ENCODE data around the gene PDE4B. TPM values are rescaled to one million over a fixed set of nuclear protein-coding genes. Genes with fewer than 3 reads are reported as not detected.

The PDE4B gene
- total and polyA plus RNA-seq, 9 of the 15 experiments (the other 6 are each of a cell fraction or from before 2014, with no cell fraction given) = 0.09 TPM; not detected in 8

DNA sequence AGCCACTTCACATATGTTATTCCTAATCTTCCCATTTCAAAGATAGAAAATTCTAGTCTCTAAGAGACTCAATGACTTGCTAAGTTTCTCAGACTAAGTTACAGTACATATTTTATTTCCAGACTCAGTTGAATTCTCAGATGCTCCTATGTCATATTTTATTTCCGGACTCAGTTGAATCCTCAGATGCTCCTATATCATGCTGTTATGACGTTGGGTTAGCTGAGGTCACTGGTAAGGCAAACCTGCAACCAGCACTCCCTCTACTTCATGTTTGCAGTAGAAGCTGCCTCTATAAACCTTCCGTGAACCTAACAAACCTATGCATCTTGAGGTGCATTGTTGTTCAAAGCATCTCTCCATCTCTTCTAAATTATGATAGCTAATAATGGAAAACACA is 554.2 kb downstream of the PDE4B start (continued):
- TF ChIP-seq, protein P1, sequence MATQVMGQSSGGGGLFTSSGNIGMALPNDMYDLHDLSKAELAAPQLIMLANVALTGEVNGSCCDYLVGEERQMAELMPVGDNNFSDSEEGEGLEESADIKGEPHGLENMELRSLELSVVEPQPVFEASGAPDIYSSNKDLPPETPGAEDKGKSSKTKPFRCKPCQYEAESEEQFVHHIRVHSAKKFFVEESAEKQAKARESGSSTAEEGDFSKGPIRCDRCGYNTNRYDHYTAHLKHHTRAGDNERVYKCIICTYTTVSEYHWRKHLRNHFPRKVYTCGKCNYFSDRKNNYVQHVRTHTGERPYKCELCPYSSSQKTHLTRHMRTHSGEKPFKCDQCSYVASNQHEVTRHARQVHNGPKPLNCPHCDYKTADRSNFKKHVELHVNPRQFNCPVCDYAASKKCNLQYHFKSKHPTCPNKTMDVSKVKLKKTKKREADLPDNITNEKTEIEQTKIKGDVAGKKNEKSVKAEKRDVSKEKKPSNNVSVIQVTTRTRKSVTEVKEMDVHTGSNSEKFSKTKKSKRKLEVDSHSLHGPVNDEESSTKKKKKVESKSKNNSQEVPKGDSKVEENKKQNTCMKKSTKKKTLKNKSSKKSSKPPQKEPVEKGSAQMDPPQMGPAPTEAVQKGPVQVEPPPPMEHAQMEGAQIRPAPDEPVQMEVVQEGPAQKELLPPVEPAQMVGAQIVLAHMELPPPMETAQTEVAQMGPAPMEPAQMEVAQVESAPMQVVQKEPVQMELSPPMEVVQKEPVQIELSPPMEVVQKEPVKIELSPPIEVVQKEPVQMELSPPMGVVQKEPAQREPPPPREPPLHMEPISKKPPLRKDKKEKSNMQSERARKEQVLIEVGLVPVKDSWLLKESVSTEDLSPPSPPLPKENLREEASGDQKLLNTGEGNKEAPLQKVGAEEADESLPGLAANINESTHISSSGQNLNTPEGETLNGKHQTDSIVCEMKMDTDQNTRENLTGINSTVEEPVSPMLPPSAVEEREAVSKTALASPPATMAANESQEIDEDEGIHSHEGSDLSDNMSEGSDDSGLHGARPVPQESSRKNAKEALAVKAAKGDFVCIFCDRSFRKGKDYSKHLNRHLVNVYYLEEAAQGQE (IDR thresholded peaks at IDR 0.05; ENCODE audit: borderline replicate concordance) = no peak
- TF ChIP-seq, protein P1 (CRISPR knock-in tag; IDR thresholded peaks at IDR 0.05; ENCODE audit: low read depth) = no peak
- TF ChIP-seq, protein P2, sequence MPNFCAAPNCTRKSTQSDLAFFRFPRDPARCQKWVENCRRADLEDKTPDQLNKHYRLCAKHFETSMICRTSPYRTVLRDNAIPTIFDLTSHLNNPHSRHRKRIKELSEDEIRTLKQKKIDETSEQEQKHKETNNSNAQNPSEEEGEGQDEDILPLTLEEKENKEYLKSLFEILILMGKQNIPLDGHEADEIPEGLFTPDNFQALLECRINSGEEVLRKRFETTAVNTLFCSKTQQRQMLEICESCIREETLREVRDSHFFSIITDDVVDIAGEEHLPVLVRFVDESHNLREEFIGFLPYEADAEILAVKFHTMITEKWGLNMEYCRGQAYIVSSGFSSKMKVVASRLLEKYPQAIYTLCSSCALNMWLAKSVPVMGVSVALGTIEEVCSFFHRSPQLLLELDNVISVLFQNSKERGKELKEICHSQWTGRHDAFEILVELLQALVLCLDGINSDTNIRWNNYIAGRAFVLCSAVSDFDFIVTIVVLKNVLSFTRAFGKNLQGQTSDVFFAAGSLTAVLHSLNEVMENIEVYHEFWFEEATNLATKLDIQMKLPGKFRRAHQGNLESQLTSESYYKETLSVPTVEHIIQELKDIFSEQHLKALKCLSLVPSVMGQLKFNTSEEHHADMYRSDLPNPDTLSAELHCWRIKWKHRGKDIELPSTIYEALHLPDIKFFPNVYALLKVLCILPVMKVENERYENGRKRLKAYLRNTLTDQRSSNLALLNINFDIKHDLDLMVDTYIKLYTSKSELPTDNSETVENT (CRISPR knock-in tag; IDR thresholded peaks at IDR 0.05) = no peak
- TF ChIP-seq, protein P3, sequence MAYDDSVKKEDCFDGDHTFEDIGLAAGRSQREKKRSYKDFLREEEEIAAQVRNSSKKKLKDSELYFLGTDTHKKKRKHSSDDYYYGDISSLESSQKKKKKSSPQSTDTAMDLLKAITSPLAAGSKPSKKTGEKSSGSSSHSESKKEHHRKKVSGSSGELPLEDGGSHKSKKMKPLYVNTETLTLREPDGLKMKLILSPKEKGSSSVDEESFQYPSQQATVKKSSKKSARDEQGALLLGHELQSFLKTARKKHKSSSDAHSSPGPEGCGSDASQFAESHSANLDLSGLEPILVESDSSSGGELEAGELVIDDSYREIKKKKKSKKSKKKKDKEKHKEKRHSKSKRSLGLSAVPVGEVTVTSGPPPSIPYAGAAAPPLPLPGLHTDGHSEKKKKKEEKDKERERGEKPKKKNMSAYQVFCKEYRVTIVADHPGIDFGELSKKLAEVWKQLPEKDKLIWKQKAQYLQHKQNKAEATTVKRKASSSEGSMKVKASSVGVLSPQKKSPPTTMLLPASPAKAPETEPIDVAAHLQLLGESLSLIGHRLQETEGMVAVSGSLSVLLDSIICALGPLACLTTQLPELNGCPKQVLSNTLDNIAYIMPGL (CRISPR knock-in tag; IDR thresholded peaks at IDR 0.05) = no peak
